ENCODE data around the gene KANK4. TPM values are rescaled to one million over a fixed set of nuclear protein-coding genes. Genes with fewer than 3 reads are reported as not detected.
"Not testable (repeated sequence)": the region's sequence is repeated elsewhere in the genome, so short reads cannot be mapped to it uniquely, and the experiment has no call there.

Gene KANK4
- total and polyA plus RNA-seq, 2 donors (not counting 1 experiment from before 2014, with no cell fraction given): not detected

DNA sequence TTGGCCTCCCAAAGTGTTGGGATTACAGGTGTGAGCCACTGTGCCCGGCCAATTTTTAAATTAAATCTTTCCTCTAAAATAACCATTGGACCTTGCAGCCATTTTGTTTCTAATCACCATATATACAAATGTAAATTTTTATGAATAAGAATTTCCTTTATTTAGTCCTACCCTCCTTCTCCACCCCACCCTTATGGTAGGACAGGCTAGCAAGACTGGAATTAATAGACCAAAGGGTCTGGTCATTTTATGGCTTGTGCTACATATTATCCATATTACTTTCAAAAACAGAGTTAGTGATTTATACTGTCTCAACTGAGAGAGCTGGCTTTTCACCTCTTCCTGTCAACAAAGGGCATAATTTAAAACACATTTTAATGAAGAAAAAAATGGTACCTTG is 98.1 kb downstream of the KANK4 start:
- Histone ChIP-seq H3K9ac (ENCODE audit: insufficient read depth, low read length) (no peak overlapping the region), H4K20me1 (ENCODE audit: control insufficient read depth, extremely low read depth, insufficient read depth, low read length) (no peaks in the 10 kb centered on the region), H3K27me3 (ENCODE audit: control insufficient read depth, insufficient read depth, low read length) (no peaks in the 10 kb centered on the region), H3K36me3 (ENCODE audit: control insufficient read depth, insufficient read depth, low read length) (no peaks in the 10 kb centered on the region), H3K4me1 (ENCODE audit: control insufficient read depth, extremely low read depth, insufficient read depth, low read length) (no peaks in the 10 kb centered on the region), H3K4me3 (replicated peaks in 1 of 4; ENCODE audit: control extremely low read depth in 1 of 4, insufficient read depth in 1 of 4, low read depth in 3 of 4, low read length in 4 of 4) (no peak overlapping the region), H2AFZ (ENCODE audit: low read length) (no peak overlapping the region), H3K79me2 (ENCODE audit: control insufficient read depth, insufficient read depth, low read length) (no peaks in the 10 kb centered on the region), H3K27ac (ENCODE audit: insufficient read depth, low read length) (no peak overlapping the region), H3K9me3 (ENCODE audit: control insufficient read depth, insufficient read depth, low read depth, low read length) (no peaks in the 10 kb centered on the region), H3K4me2 (ENCODE audit: extremely low read depth, insufficient read depth, low read length) (no peak overlapping the region)
- no peak for DNase-seq (ENCODE audit: low read depth in 2 of 2)
- TF ChIP-seq EZH2 (IDR thresholded peaks at IDR 0.05; ENCODE audit: low read length, missing control alignments): no peak
- TF ChIP-seq, protein P1, sequence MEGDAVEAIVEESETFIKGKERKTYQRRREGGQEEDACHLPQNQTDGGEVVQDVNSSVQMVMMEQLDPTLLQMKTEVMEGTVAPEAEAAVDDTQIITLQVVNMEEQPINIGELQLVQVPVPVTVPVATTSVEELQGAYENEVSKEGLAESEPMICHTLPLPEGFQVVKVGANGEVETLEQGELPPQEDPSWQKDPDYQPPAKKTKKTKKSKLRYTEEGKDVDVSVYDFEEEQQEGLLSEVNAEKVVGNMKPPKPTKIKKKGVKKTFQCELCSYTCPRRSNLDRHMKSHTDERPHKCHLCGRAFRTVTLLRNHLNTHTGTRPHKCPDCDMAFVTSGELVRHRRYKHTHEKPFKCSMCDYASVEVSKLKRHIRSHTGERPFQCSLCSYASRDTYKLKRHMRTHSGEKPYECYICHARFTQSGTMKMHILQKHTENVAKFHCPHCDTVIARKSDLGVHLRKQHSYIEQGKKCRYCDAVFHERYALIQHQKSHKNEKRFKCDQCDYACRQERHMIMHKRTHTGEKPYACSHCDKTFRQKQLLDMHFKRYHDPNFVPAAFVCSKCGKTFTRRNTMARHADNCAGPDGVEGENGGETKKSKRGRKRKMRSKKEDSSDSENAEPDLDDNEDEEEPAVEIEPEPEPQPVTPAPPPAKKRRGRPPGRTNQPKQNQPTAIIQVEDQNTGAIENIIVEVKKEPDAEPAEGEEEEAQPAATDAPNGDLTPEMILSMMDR (conservative IDR thresholded peaks at IDR 0.05 in 1 of 2, IDR thresholded peaks at IDR 0.05 in 1 of 2; ENCODE audit: low read depth in 1 of 2, low read length in 2 of 2): no peak

DNA sequence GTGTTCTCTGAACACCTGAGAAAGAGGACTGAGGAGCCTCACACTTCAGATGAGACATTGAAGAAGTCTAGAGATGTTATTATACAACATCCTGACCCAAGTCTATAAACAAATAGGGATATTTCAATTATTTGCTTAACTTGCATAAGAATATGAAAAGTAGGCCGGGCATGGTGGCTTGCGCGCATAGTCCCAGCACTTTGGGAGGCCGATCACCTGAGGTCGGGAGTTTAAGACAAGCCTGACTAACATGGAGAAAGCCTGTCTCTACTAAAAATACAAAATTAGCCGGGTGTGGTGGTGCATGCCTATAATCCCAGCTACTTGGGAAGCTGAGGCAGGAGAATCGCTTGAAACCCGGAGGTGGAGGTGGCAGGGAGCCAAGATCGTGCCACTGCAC is 98.8 kb downstream of the KANK4 start:
- not testable (repeated sequence) for H3K4me3 ChIP-seq (replicated peaks in 1 of 4; ENCODE audit: control extremely low read depth in 1 of 4, insufficient read depth in 1 of 4, low read depth in 3 of 4, low read length in 4 of 4); DNase-seq (ENCODE audit: low read depth in 2 of 2); H3K36me3 ChIP-seq (ENCODE audit: control insufficient read depth, insufficient read depth, low read length); H2AFZ ChIP-seq (ENCODE audit: low read length); H3K9ac ChIP-seq (ENCODE audit: insufficient read depth, low read length); H3K27me3 ChIP-seq (ENCODE audit: control insufficient read depth, insufficient read depth, low read length); H3K4me2 ChIP-seq (ENCODE audit: extremely low read depth, insufficient read depth, low read length); H3K79me2 ChIP-seq (ENCODE audit: control insufficient read depth, insufficient read depth, low read length); H3K4me1 ChIP-seq (ENCODE audit: control insufficient read depth, extremely low read depth, insufficient read depth, low read length); H4K20me1 ChIP-seq (ENCODE audit: control insufficient read depth, extremely low read depth, insufficient read depth, low read length); H3K9me3 ChIP-seq (ENCODE audit: control insufficient read depth, insufficient read depth, low read depth, low read length); H3K27ac ChIP-seq (ENCODE audit: insufficient read depth, low read length)

DNA sequence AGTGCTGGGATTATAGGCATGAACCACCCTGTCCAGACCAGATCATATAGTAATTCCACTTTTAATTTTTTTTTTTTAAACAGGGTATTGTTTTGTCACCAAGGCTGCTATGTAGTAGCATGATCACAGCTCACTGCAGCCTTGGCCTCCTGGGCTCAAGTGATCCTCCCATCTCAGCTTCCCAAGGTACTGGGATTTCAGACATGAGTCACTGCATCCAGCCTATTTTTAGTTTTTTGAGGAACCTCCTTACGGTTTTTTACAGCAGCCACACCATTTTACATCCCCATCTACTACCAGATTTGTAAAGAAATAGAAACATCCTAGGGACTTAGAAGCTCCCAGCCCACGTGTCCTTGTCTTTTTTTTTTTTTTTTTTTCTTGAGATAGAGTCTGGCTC is 100.6 kb downstream of the KANK4 start:
- Histone ChIP-seq H3K4me3 (replicated peaks in 1 of 4; ENCODE audit: control extremely low read depth in 1 of 4, insufficient read depth in 1 of 4, low read depth in 3 of 4, low read length in 4 of 4) (no peak overlapping the region), H4K20me1 (ENCODE audit: control insufficient read depth, extremely low read depth, insufficient read depth, low read length) (no peaks in the 10 kb centered on the region), H3K79me2 (ENCODE audit: control insufficient read depth, insufficient read depth, low read length) (no peaks in the 10 kb centered on the region), H3K4me1 (ENCODE audit: control insufficient read depth, extremely low read depth, insufficient read depth, low read length) (no peaks in the 10 kb centered on the region), H3K4me2 (ENCODE audit: extremely low read depth, insufficient read depth, low read length) (no peak overlapping the region), H2AFZ (ENCODE audit: low read length) (no peak overlapping the region), H3K27me3 (ENCODE audit: control insufficient read depth, insufficient read depth, low read length) (no peaks in the 10 kb centered on the region), H3K36me3 (ENCODE audit: control insufficient read depth, insufficient read depth, low read length) (no peaks in the 10 kb centered on the region), H3K9ac (ENCODE audit: insufficient read depth, low read length) (no peak overlapping the region), H3K27ac (ENCODE audit: insufficient read depth, low read length) (no peak overlapping the region), H3K9me3 (ENCODE audit: control insufficient read depth, insufficient read depth, low read depth, low read length) (no peaks in the 10 kb centered on the region)
- TF ChIP-seq EZH2 (IDR thresholded peaks at IDR 0.05; ENCODE audit: low read length, missing control alignments): no peak
- TF ChIP-seq, protein P1 (conservative IDR thresholded peaks at IDR 0.05 in 1 of 2, IDR thresholded peaks at IDR 0.05 in 1 of 2; ENCODE audit: low read depth in 1 of 2, low read length in 2 of 2): no peak
- no peak for DNase-seq (ENCODE audit: low read depth in 2 of 2)

Data from fibroblast of lung (primary cell).